ENCODE measurements around the gene CHPF2.
A peak's percentile ranks its signal among the peaks of the same experiment; 100 is the strongest.

Gene CHPF2

GRCh38 chr7:151235091-151235787 lies 3.0 kb downstream of the CHPF2 start:
- DNase-seq: no peak

GRCh38 chr7:151236406-151236805 lies 4.1 kb downstream of the CHPF2 start:
- no peak for DNase-seq

GRCh38 chr7:151237244-151238189 lies 5.2 kb downstream of the CHPF2 start:
- no peak for DNase-seq

- no peak for DNase-seq
These were observed 6.0 kb downstream of the CHPF2 start for GRCh38 chr7:151238190-151238810.

- DNase-seq: no peak
These were observed 6.9 kb downstream of the CHPF2 start for GRCh38 chr7:151238924-151239836.

GRCh38 chr7:151239837-151240459 lies 7.7 kb downstream of the CHPF2 start:
- DNase-seq: no peak

- no peak for DNase-seq
These were observed 8.3 kb downstream of the CHPF2 start for GRCh38 chr7:151240536-151240935.

GRCh38 chr7:151240942-151241754 lies 8.9 kb downstream of the CHPF2 start:
- DNase-seq: no peak

- no peak for DNase-seq
These were observed 9.4 kb downstream of the CHPF2 start for GRCh38 chr7:151241755-151242096.

GRCh38 chr7:151242159-151243044 lies 10.1 kb downstream of the CHPF2 start:
- DNase-seq: no peak

- DNase-seq: no peak
These were observed 10.7 kb downstream of the CHPF2 start for GRCh38 chr7:151243045-151243349.

- no peak for DNase-seq
These were observed 11.3 kb downstream of the CHPF2 start for GRCh38 chr7:151243408-151244195.

- DNase-seq: peak; percentile 47
These were observed 12.0 kb downstream of the CHPF2 start for GRCh38 chr7:151244196-151244840.

- DNase-seq: no peak
These were observed 12.6 kb downstream of the CHPF2 start for GRCh38 chr7:151244841-151245346.

GRCh38 chr7:151245360-151246101 lies 13.2 kb downstream of the CHPF2 start:
- no peak for DNase-seq

GRCh38 chr7:151246102-151246850 lies 14.0 kb downstream of the CHPF2 start:
- DNase-seq: no peak

Data from fibroblast of skin of right quadriceps (primary cell).